ENCODE measurements around the gene TMEM212. TPM values are rescaled to one million over a fixed set of nuclear protein-coding genes. Genes with fewer than 3 reads are reported as not detected.

Gene TMEM212
- total and polyA plus RNA-seq, 2 of the 13 experiments (the other 11 are each of a cell fraction or from before 2014, with no cell fraction given): not detected

- TF ChIP-seq, protein P1, sequence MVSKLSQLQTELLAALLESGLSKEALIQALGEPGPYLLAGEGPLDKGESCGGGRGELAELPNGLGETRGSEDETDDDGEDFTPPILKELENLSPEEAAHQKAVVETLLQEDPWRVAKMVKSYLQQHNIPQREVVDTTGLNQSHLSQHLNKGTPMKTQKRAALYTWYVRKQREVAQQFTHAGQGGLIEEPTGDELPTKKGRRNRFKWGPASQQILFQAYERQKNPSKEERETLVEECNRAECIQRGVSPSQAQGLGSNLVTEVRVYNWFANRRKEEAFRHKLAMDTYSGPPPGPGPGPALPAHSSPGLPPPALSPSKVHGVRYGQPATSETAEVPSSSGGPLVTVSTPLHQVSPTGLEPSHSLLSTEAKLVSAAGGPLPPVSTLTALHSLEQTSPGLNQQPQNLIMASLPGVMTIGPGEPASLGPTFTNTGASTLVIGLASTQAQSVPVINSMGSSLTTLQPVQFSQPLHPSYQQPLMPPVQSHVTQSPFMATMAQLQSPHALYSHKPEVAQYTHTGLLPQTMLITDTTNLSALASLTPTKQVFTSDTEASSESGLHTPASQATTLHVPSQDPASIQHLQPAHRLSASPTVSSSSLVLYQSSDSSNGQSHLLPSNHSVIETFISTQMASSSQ (IDR thresholded peaks at IDR 0.05; ENCODE audit: low read depth): no peak
- TF ChIP-seq, protein P1 (CRISPR knock-in tag; IDR thresholded peaks at IDR 0.05; ENCODE audit: borderline replicate concordance): no peak
- TF ChIP-seq MYNN (CRISPR knock-in tag; IDR thresholded peaks at IDR 0.05; ENCODE audit: low read depth) (no peak), XBP1 (CRISPR knock-in tag; IDR thresholded peaks at IDR 0.05) (no peak), RARA (CRISPR knock-in tag; IDR thresholded peaks at IDR 0.05) (no peak), SMARCE1 (IDR thresholded peaks at IDR 0.05; ENCODE audit: borderline replicate concordance) (no peak), MTF1 (CRISPR knock-in tag; IDR thresholded peaks at IDR 0.05) (no peak), ZNF562 (CRISPR knock-in tag; IDR thresholded peaks at IDR 0.05; ENCODE audit: borderline replicate concordance) (no peak), BCL6 (CRISPR knock-in tag; IDR thresholded peaks at IDR 0.05) (no peak), LBX2 (CRISPR knock-in tag; IDR thresholded peaks at IDR 0.05; ENCODE audit: borderline replicate concordance) (no peak), DZIP1 (CRISPR knock-in tag; IDR thresholded peaks at IDR 0.05) (no peak), GZF1 (CRISPR knock-in tag; IDR thresholded peaks at IDR 0.05) (no peak)
- Histone ChIP-seq H3K27ac (ENCODE audit: extremely low read length, insufficient read depth, low read length) (no peak overlapping the region), H4K20me1 (ENCODE audit: insufficient read depth, low read length) (no peaks in the 10 kb centered on the region), H3K9me3 (ENCODE audit: low read length) (no peaks in the 10 kb centered on the region), H3K4me2 (ENCODE audit: low read depth, low read length) (no peak overlapping the region), H3K27me3 (ENCODE audit: control insufficient read depth in 1 of 2, insufficient read depth in 2 of 2, low read length in 2 of 2) (no peaks in the 10 kb centered on the region), H3K36me3 (replicated peaks in 1 of 2; ENCODE audit: control insufficient read depth in 1 of 2, insufficient read depth in 2 of 2, low read length in 2 of 2) (no peaks in the 10 kb centered on the region), H2AFZ (ENCODE audit: low read length) (no peak overlapping the region), H3K4me1 (ENCODE audit: insufficient read depth, low read length) (peaks cover 45% of the 10 kb centered on the region), H3K4me3 (replicated peaks in 1 of 3; ENCODE audit: insufficient read depth in 1 of 3, low read depth in 2 of 3, low read length in 3 of 3) (no peak overlapping the region), H3K9ac (ENCODE audit: insufficient read depth, low read depth, low read length) (no peak overlapping the region), H3K79me2 (ENCODE audit: insufficient read depth, low read length) (no peaks in the 10 kb centered on the region)
- no TSS peak for BruUV-seq (replicated peaks)
- FAIRE-seq: no peak
- intact Hi-C loops (cut with micrococcal nuclease; ENCODE audit: unreplicated experiment): no loop called here
- ATAC-seq: no peak
- DNase-seq (ENCODE audit: low spot score): no peak
- WGBS (ENCODE audit: low lambda C conversion rate): 93% methylated on average over 4 of the region's 4 CpGs
- in situ Hi-C loops (cut with HindIII; ENCODE audit: extremely low pct_ligation_motif_present, low pct_unique_long_range_greater_than_20kb): no loop called here
- ChIA-PET CTCF (ENCODE audit: low intra/inter-chr PET ratio, low total read pairs) (no interaction called here), POLR2A (no interaction called here)
Observed at GRCh38 chr3:171817074-171817800, 25.9 kb upstream of the TMEM212 start.

All from HepG2 (cell line).